HTR-8/SVneo (cell line): ENCODE measurements around the gene LONRF2.

Experiments used
- DNase-seq: peaks from one replicate; pipeline ENCODE4 v3.0.0; 2011; ENCODE audit warnings: low spot score, mixed read lengths; ENCODE audit not compliant: insufficient read length
- FAIRE-seq: peaks from 2 replicates; lab custom pipeline; 2011; peaks lifted over from hg19 to GRCh38; lab: Jason Lieb, UNC

Gene LONRF2

GRCh38 chr2:100240386-100240785 lies 81.9 kb downstream of the LONRF2 start:
- DNase-seq (no peak), FAIRE-seq (no peak)

- no peak for DNase-seq
- no peak for FAIRE-seq
These were observed 82.7 kb downstream of the LONRF2 start for GRCh38 chr2:100239486-100240210.

- DNase-seq (no peak), FAIRE-seq (no peak)
These were observed 83.8 kb downstream of the LONRF2 start for GRCh38 chr2:100238471-100238870.

- FAIRE-seq (no peak), DNase-seq (no peak)
These were observed 84.5 kb downstream of the LONRF2 start for GRCh38 chr2:100237770-100238169.

GRCh38 chr2:100237163-100237562 lies 85.1 kb downstream of the LONRF2 start:
- FAIRE-seq (no peak), DNase-seq (no peak)

GRCh38 chr2:100236166-100236565 lies 86.1 kb downstream of the LONRF2 start:
- FAIRE-seq, result no peak

GRCh38 chr2:100235581-100235980 lies 86.7 kb downstream of the LONRF2 start:
- FAIRE-seq (no peak), DNase-seq (no peak)

More at GRCh38 chr2:100236166-100236565, 86.1 kb downstream of the LONRF2 start:
- DNase-seq, result no peak

- FAIRE-seq (no peak), DNase-seq (no peak)
These were observed 87.2 kb downstream of the LONRF2 start for GRCh38 chr2:100235098-100235497.

GRCh38 chr2:100234141-100234540 lies 88.2 kb downstream of the LONRF2 start:
- no peak for DNase-seq
- no peak for FAIRE-seq

- no peak for DNase-seq
- no peak for FAIRE-seq
These were observed 89.2 kb downstream of the LONRF2 start for GRCh38 chr2:100233061-100233460.

- DNase-seq (no peak), FAIRE-seq (no peak)
These were observed 91.5 kb downstream of the LONRF2 start for GRCh38 chr2:100230754-100231153.

- FAIRE-seq, result no peak
- DNase-seq, result no peak
These were observed 93.3 kb downstream of the LONRF2 start for GRCh38 chr2:100228967-100229366.

GRCh38 chr2:100228415-100228814 lies 93.9 kb downstream of the LONRF2 start:
- no peak for FAIRE-seq
- DNase-seq, result no peak

- DNase-seq, result no peak
- no peak for FAIRE-seq
These were observed 97.2 kb downstream of the LONRF2 start for GRCh38 chr2:100224988-100225710.

GRCh38 chr2:100223502-100223901 lies 98.8 kb downstream of the LONRF2 start:
- DNase-seq, result no peak
- no peak for FAIRE-seq
